PC-3 (cell line): Measurements from ENCODE around the gene GATD1.

Experiments used
- EZH2phosphoT487 ChIP-seq: fragments of 300-600 bp; sonication (generic); IDR thresholded peaks from 2 replicates; pipeline ENCODE4 v1.6.1; 2018; ENCODE audit warnings: mild to moderate bottlenecking, antibody characterized with exemption, low read length, borderline replicate concordance
- TF ChIP-seq, protein P1 (sequence below): fragments of 300-600 bp; sonication (generic); conservative IDR thresholded peaks from 2 replicates; pipeline ENCODE4 v1.5.1; 2017; ENCODE audit warnings: antibody characterized with exemption, low read depth, mild to moderate bottlenecking, low read length

DNA sequence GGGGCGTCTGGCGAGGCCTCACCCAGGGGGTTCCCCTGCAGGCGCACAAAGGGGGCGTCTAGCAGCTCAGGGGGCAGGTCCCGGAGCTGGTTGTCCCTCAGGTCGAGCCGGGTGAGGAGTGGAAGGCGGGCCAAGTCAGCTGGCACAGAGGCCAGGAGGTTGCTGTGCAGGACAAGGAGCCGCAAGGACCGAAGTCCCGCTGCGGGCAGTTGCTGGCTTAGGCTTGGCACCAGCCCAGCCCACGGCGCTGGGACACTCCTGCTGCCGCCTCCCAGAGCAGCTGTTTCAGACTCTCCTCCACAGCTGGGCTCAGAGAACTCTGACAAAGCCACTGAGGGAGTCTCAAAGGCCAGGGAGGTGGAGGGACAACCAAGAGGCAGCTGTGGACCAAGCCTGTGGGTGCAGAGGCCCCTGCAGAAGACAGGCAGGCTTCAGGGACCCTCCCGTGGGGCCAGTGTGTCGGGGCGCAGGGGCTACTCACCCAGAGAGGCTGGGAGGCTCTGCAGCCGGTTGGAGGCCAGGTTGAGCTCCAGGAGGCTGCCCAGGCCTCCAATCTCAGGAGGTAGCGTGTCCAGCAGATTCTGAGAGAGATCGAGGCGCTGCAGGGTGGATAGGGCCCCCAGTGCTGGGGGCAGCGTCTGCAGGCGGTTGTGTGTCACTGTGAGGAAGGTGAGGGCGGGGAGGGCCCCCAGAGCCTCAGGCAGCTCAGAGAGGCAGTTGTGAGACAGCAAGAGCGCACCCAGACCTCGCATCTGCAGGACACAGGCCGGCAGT is 25.6 kb upstream of the GATD1 start:
- TF ChIP-seq, protein P1, sequence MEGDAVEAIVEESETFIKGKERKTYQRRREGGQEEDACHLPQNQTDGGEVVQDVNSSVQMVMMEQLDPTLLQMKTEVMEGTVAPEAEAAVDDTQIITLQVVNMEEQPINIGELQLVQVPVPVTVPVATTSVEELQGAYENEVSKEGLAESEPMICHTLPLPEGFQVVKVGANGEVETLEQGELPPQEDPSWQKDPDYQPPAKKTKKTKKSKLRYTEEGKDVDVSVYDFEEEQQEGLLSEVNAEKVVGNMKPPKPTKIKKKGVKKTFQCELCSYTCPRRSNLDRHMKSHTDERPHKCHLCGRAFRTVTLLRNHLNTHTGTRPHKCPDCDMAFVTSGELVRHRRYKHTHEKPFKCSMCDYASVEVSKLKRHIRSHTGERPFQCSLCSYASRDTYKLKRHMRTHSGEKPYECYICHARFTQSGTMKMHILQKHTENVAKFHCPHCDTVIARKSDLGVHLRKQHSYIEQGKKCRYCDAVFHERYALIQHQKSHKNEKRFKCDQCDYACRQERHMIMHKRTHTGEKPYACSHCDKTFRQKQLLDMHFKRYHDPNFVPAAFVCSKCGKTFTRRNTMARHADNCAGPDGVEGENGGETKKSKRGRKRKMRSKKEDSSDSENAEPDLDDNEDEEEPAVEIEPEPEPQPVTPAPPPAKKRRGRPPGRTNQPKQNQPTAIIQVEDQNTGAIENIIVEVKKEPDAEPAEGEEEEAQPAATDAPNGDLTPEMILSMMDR = no peak
- TF ChIP-seq EZH2phosphoT487 = no peak
